Eye (tissue), 1 donor: ENCODE results near the gene GNB1L.

Experiments
- DNase-seq: peaks from one replicate; pipeline ENCODE4 v3.0.0-alpha.2; 2015

Gene GNB1L

GRCh38 chr22:19859861-19860510 is 5.3 kb upstream of the GNB1L start:
- DNase-seq, result no peak

GRCh38 chr22:19857382-19857781 is 2.7 kb upstream of the GNB1L start:
- no peak for DNase-seq

- DNase-seq, result peak; percentile 63
These were observed 1.1 kb upstream of the GNB1L start for GRCh38 chr22:19855504-19856409.

GRCh38 chr22:19853879-19854777 is 546 bp downstream of the GNB1L start:
- DNase-seq, result peak; percentile 28

- no peak for DNase-seq
These were observed 1.4 kb downstream of the GNB1L start for GRCh38 chr22:19853058-19853878.

- DNase-seq, result no peak
These were observed 2.4 kb downstream of the GNB1L start for GRCh38 chr22:19852177-19852781.

GRCh38 chr22:19851291-19852176 is 3.1 kb downstream of the GNB1L start:
- no peak for DNase-seq

GRCh38 chr22:19850763-19851109 is 3.9 kb downstream of the GNB1L start:
- no peak for DNase-seq

GRCh38 chr22:19849835-19850762 is 4.6 kb downstream of the GNB1L start:
- peak; percentile 50 for DNase-seq

- DNase-seq, result no peak
These were observed 6.1 kb downstream of the GNB1L start for GRCh38 chr22:19848298-19849224.

GRCh38 chr22:19847345-19847632 is 7.4 kb downstream of the GNB1L start:
- no peak for DNase-seq

- no peak for DNase-seq
These were observed 7.9 kb downstream of the GNB1L start for GRCh38 chr22:19846620-19847344.

GRCh38 chr22:19845054-19845722 is 9.5 kb downstream of the GNB1L start:
- no peak for DNase-seq

- no peak for DNase-seq
These were observed 10.2 kb downstream of the GNB1L start for GRCh38 chr22:19844377-19845053.

- no peak for DNase-seq
These were observed 10.8 kb downstream of the GNB1L start for GRCh38 chr22:19843857-19844376.

GRCh38 chr22:19843107-19843856 is 11.4 kb downstream of the GNB1L start:
- DNase-seq, result peak; percentile 27
